Subcutaneous abdominal adipose tissue (tissue), 5 donors: ENCODE data around the gene BAIAP3.
A peak's percentile ranks its signal among the peaks of the same experiment; 100 is the strongest.

Experiments
- H3K27ac ChIP-seq: one replicate; pipeline ENCODE4 v1.7.0; 2013; ENCODE audit warnings: low read depth, mild to moderate bottlenecking, inconsistent platforms, low read length, moderate library complexity
- H3K27me3 ChIP-seq, 5 donors: one replicate each; pipeline ENCODE4 v1.7.0; 2013; ENCODE audit warnings: low read length in 5 of 5, inconsistent platforms in 1 of 5; ENCODE audit not compliant: control insufficient read depth in 5 of 5, insufficient read depth in 4 of 5
- H3K36me3 ChIP-seq, 5 donors: one replicate each; pipeline ENCODE4 v1.7.0; 2013; ENCODE audit warnings: low read length in 5 of 5; ENCODE audit not compliant: control insufficient read depth in 5 of 5, insufficient read depth in 5 of 5
- H3K4me1 ChIP-seq, 5 donors: one replicate each; pipeline ENCODE4 v1.7.0; 2013; ENCODE audit warnings: low read length in 5 of 5, mild to moderate bottlenecking in 3 of 5, moderate library complexity in 1 of 5; ENCODE audit not compliant: control insufficient read depth in 5 of 5, insufficient read depth in 5 of 5
- H3K4me3 ChIP-seq, 5 donors: one replicate each; pipeline ENCODE4 v1.7.0; 2013; ENCODE audit warnings: low read length in 5 of 5, low read depth in 1 of 5
- H3K9ac ChIP-seq, 5 donors: one replicate each; pipeline ENCODE4 v1.7.0; 2013; ENCODE audit warnings: low read length in 5 of 5, mild to moderate bottlenecking in 4 of 5, moderate library complexity in 3 of 5
- H3K9me3 ChIP-seq, 5 donors: one replicate each; pipeline ENCODE4 v1.7.0; 2013; ENCODE audit warnings: low read length in 5 of 5; ENCODE audit not compliant: control insufficient read depth in 5 of 5
- donor health status: healthy.
- donor health status: healthy.
- donor health status: healthy.
- donor health status: healthy.
- donor health status: healthy.

BAIAP3 gene

GRCh38 chr16:1309888-1310831 lies 23.3 kb upstream of the BAIAP3 start:
- Histone ChIP-seq H3K27me3 (no peaks in the 10 kb centered on the region), H3K27ac (peak overlapping the region; percentile 42), H3K4me1 (peaks cover 13 to 46% (median 36%) of the 10 kb centered on the region in 5 donors), H3K9ac (peak overlapping the region; percentile 50 to 83 (median 74)), H3K4me3 (peak overlapping the region; percentile 63 to 91 (median 82)), H3K9me3 (no peaks in the 10 kb centered on the region), H3K36me3 (peaks cover 0 to 24% (median 21%) of the 10 kb centered on the region in 5 donors)

- no peaks in the 10 kb centered on the region for H3K27me3 ChIP-seq
- H3K36me3 ChIP-seq: peaks cover 0 to 31% (median 27%) of the 10 kb centered on the region in 5 donors
- H3K9ac ChIP-seq: peak overlapping the region; percentile 50 to 83 (median 74)
- H3K27ac ChIP-seq: no peak overlapping the region
- H3K4me3 ChIP-seq: peak overlapping the region; percentile 63 to 91 (median 82)
- H3K4me1 ChIP-seq: peaks cover 13 to 46% (median 36%) of the 10 kb centered on the region in 5 donors
- H3K9me3 ChIP-seq: no peaks in the 10 kb centered on the region
These were observed 22.6 kb upstream of the BAIAP3 start for GRCh38 chr16:1310832-1311200.

- Histone ChIP-seq H3K27me3 (no peaks in the 10 kb centered on the region), H3K4me1 (peaks cover 13 to 46% (median 36%) of the 10 kb centered on the region in 5 donors), H3K9me3 (no peaks in the 10 kb centered on the region), H3K36me3 (peaks cover 0 to 35% (median 32%) of the 10 kb centered on the region in 5 donors), H3K27ac (peak overlapping the region; percentile 30), H3K9ac (peak overlapping the region; percentile 26 to 83 (median 74)), H3K4me3 (peak overlapping the region; percentile 63 to 91 (median 82))
These were observed 22.2 kb upstream of the BAIAP3 start for GRCh38 chr16:1311212-1311737.

GRCh38 chr16:1311738-1312466 lies 21.5 kb upstream of the BAIAP3 start:
- no peaks in the 10 kb centered on the region for H3K9me3 ChIP-seq
- peaks cover 0 to 42% (median 38%) of the 10 kb centered on the region in 5 donors for H3K36me3 ChIP-seq
- H3K4me3 ChIP-seq: peak overlapping the region in 4 of 5 donors; percentile 22 to 82 (median 68)
- peak overlapping the region in 4 of 5 donors; percentile 67 to 83 (median 77) for H3K9ac ChIP-seq
- no peaks in the 10 kb centered on the region for H3K27me3 ChIP-seq
- H3K27ac ChIP-seq: peak overlapping the region; percentile 30
- peaks cover 13 to 46% (median 36%) of the 10 kb centered on the region in 5 donors for H3K4me1 ChIP-seq

- peaks cover 14 to 46% (median 36%) of the 10 kb centered on the region in 5 donors for H3K4me1 ChIP-seq
- H3K9me3 ChIP-seq: no peaks in the 10 kb centered on the region
- no peaks in the 10 kb centered on the region for H3K27me3 ChIP-seq
- H3K9ac ChIP-seq: peak overlapping the region in 2 of 5 donors; percentile 28 to 67
- H3K4me3 ChIP-seq: peak overlapping the region in 2 of 5 donors; percentile 72 to 82
- peaks cover 0 to 47% (median 43%) of the 10 kb centered on the region in 5 donors for H3K36me3 ChIP-seq
- H3K27ac ChIP-seq: peak overlapping the region; percentile 30
These were observed 21.0 kb upstream of the BAIAP3 start for GRCh38 chr16:1312467-1312816.

- H3K27me3 ChIP-seq: no peaks in the 10 kb centered on the region
- peaks cover 0 to 52% (median 48%) of the 10 kb centered on the region in 5 donors for H3K36me3 ChIP-seq
- no peaks in the 10 kb centered on the region for H3K9me3 ChIP-seq
- H3K4me3 ChIP-seq: no peak overlapping the region
- peaks cover 14 to 46% (median 36%) of the 10 kb centered on the region in 5 donors for H3K4me1 ChIP-seq
- H3K27ac ChIP-seq: no peak overlapping the region
- peak overlapping the region in 1 of 5 donors; percentile 28 for H3K9ac ChIP-seq
These were observed 20.5 kb upstream of the BAIAP3 start for GRCh38 chr16:1312903-1313302.

- Histone ChIP-seq H3K27me3 (no peaks in the 10 kb centered on the region), H3K4me1 (peaks cover 14 to 43% (median 33%) of the 10 kb centered on the region in 5 donors), H3K9me3 (no peaks in the 10 kb centered on the region), H3K9ac (no peak overlapping the region), H3K4me3 (no peak overlapping the region), H3K36me3 (peaks cover 0 to 61% (median 57%) of the 10 kb centered on the region in 5 donors), H3K27ac (no peak overlapping the region)
These were observed 19.6 kb upstream of the BAIAP3 start for GRCh38 chr16:1313721-1314369.

- no peaks in the 10 kb centered on the region for H3K27me3 ChIP-seq
- H3K27ac ChIP-seq: no peak overlapping the region
- H3K9me3 ChIP-seq: no peaks in the 10 kb centered on the region
- H3K4me3 ChIP-seq: no peak overlapping the region
- H3K4me1 ChIP-seq: peaks cover 14 to 43% (median 31%) of the 10 kb centered on the region in 5 donors
- H3K36me3 ChIP-seq: peaks cover 0 to 68% (median 64%) of the 10 kb centered on the region in 5 donors
- H3K9ac ChIP-seq: no peak overlapping the region
These were observed 18.9 kb upstream of the BAIAP3 start for GRCh38 chr16:1314399-1315068.
